Muscle of back (tissue), 11 donors: ENCODE measurements around the gene SLC6A7. TPM values are rescaled to one million over a fixed set of nuclear protein-coding genes. Genes with fewer than 3 reads are reported as not detected.
"Not testable (repeated sequence)": the region's sequence is repeated elsewhere in the genome, so short reads cannot be mapped to it uniquely, and the experiment has no call there.

Experiments used
- DNase-seq, 3 donors: peaks; one replicate each; pipeline versions ENCODE4 v3.0.0 to v3.0.0-alpha.2; 2013
- polyA plus RNA-seq, 10 donors: library from polyadenylated mRNA; unstranded; fragments of 120-200 nt; gene quantifications; one replicate each; pipeline ENCODE4 v1.2.1, GENCODE V29; 2013; ENCODE audit not compliant: insufficient read length in 10 of 10

The SLC6A7 gene
- polyA plus RNA-seq, 10 donors: 0.15 to 1.7 (median 0.41) TPM

- peak in 1 of 3 donors; percentile 65 for DNase-seq
These were observed 51.7 kb downstream of the SLC6A7 start for GRCh38 chr5:150241298-150242160.

GRCh38 chr5:150242251-150242894 lies 52.5 kb downstream of the SLC6A7 start:
- no peak for DNase-seq

GRCh38 chr5:150243590-150243989 lies 53.7 kb downstream of the SLC6A7 start:
- no peak for DNase-seq

GRCh38 chr5:150244209-150244608 lies 54.3 kb downstream of the SLC6A7 start:
- DNase-seq: no peak

- DNase-seq: peak; percentile 65 to 70 (median 68)
These were observed 55.4 kb downstream of the SLC6A7 start for GRCh38 chr5:150245111-150245789.

GRCh38 chr5:150245808-150246207 lies 55.9 kb downstream of the SLC6A7 start:
- DNase-seq: no peak

- peak in 2 of 3 donors; percentile 15 to 18 for DNase-seq
These were observed 56.6 kb downstream of the SLC6A7 start for GRCh38 chr5:150246429-150246828.

- DNase-seq: peak in 1 of 3 donors; percentile 28
These were observed 57.0 kb downstream of the SLC6A7 start for GRCh38 chr5:150246835-150247234.

GRCh38 chr5:150247726-150248125 lies 57.9 kb downstream of the SLC6A7 start:
- DNase-seq: no peak

- DNase-seq: not testable (repeated sequence)
These were observed 58.6 kb downstream of the SLC6A7 start for GRCh38 chr5:150248493-150248892.

- DNase-seq: no peak
These were observed 59.1 kb downstream of the SLC6A7 start for GRCh38 chr5:150248946-150249345.

- DNase-seq: no peak
These were observed 59.9 kb downstream of the SLC6A7 start for GRCh38 chr5:150249744-150250143.

GRCh38 chr5:150251504-150251903 lies 61.6 kb downstream of the SLC6A7 start:
- no peak for DNase-seq

- DNase-seq: no peak
These were observed 62.6 kb downstream of the SLC6A7 start for GRCh38 chr5:150252489-150252888.

GRCh38 chr5:150253416-150254208 lies 63.8 kb downstream of the SLC6A7 start:
- DNase-seq: no peak

- no peak for DNase-seq
These were observed 64.5 kb downstream of the SLC6A7 start for GRCh38 chr5:150254363-150254762.

- DNase-seq: no peak
These were observed 64.9 kb downstream of the SLC6A7 start for GRCh38 chr5:150254774-150255173.

- DNase-seq: no peak
These were observed 66.0 kb downstream of the SLC6A7 start for GRCh38 chr5:150255659-150256409.

GRCh38 chr5:150256410-150257064 lies 66.7 kb downstream of the SLC6A7 start:
- DNase-seq: no peak

- no peak for DNase-seq
These were observed 67.6 kb downstream of the SLC6A7 start for GRCh38 chr5:150257424-150257823.
